GM18873 (cell line): ENCODE results near the gene IKBKE.

Experiments used
- ATAC-seq: cut with Tn5 transposase; IDR thresholded peaks from one replicate; pipeline ENCODE4 v1.9.1; 2021; ENCODE audit warnings: mild to moderate bottlenecking, moderate library complexity, moderate number of reproducible peaks; ENCODE audit not compliant: unreplicated experiment, low FRiP score

IKBKE gene

GRCh38 chr1:206469933-206470691 is at the start of gene IKBKE:
IKBKE (plus strand) TSS chr1:206470476; CDS start chr1:206473228, 2,752 bp downstream.
- ATAC-seq = no peak

GRCh38 chr1:206421616-206422340 is 48.5 kb upstream of the IKBKE start:
- ATAC-seq = no peak

GRCh38 chr1:206422525-206422924 is 47.8 kb upstream of the IKBKE start:
- ATAC-seq = no peak

GRCh38 chr1:206427291-206427690 is 43.0 kb upstream of the IKBKE start:
- no peak for ATAC-seq

- no peak for ATAC-seq
These were observed 40.9 kb upstream of the IKBKE start for GRCh38 chr1:206429421-206429820.

- peak; percentile 95 for ATAC-seq
These were observed 40.0 kb upstream of the IKBKE start for GRCh38 chr1:206430031-206430983.

- ATAC-seq = no peak
These were observed 34.8 kb upstream of the IKBKE start for GRCh38 chr1:206435445-206435844.

GRCh38 chr1:206438554-206438953 is 31.7 kb upstream of the IKBKE start:
- ATAC-seq = no peak

GRCh38 chr1:206439205-206439604 is 31.1 kb upstream of the IKBKE start:
- no peak for ATAC-seq

GRCh38 chr1:206441336-206441967 is 28.8 kb upstream of the IKBKE start:
- no peak for ATAC-seq

GRCh38 chr1:206442101-206442500 is 28.2 kb upstream of the IKBKE start:
- ATAC-seq = no peak

- no peak for ATAC-seq
These were observed 25.2 kb upstream of the IKBKE start for GRCh38 chr1:206445116-206445515.

GRCh38 chr1:206445911-206446356 is 24.3 kb upstream of the IKBKE start:
- no peak for ATAC-seq

- no peak for ATAC-seq
These were observed 23.4 kb upstream of the IKBKE start for GRCh38 chr1:206446688-206447421.

GRCh38 chr1:206447422-206447765 is 22.9 kb upstream of the IKBKE start:
- ATAC-seq = no peak

- no peak for ATAC-seq
These were observed 22.5 kb upstream of the IKBKE start for GRCh38 chr1:206447792-206448191.

- ATAC-seq = no peak
These were observed 21.8 kb upstream of the IKBKE start for GRCh38 chr1:206448471-206448870.

GRCh38 chr1:206449565-206449964 is 20.7 kb upstream of the IKBKE start:
- no peak for ATAC-seq

- no peak for ATAC-seq
These were observed 20.0 kb upstream of the IKBKE start for GRCh38 chr1:206450281-206450680.
